LNCAP (cell line): Measurements from ENCODE around the gene ST8SIA2.

Experiments
- CTCF ChIP-seq: fragments of 450-650 bp; IDR thresholded peaks from 2 replicates; pipeline ENCODE4 v1.5.1; 2017; ENCODE audit warnings: mild to moderate bottlenecking

Gene ST8SIA2

GRCh38 chr15:92410537-92410936 is 16.9 kb downstream of the ST8SIA2 start:
- no peak for TF ChIP-seq CTCF

GRCh38 chr15:92411256-92411655 is 17.6 kb downstream of the ST8SIA2 start:
- TF ChIP-seq CTCF = no peak

- TF ChIP-seq CTCF = no peak
Measured at GRCh38 chr15:92413510-92413909, 19.8 kb downstream of the ST8SIA2 start.

GRCh38 chr15:92415639-92416297 is 22.1 kb downstream of the ST8SIA2 start:
- TF ChIP-seq CTCF = no peak

GRCh38 chr15:92416557-92416956 is 22.9 kb downstream of the ST8SIA2 start:
- no peak for TF ChIP-seq CTCF

DNA sequence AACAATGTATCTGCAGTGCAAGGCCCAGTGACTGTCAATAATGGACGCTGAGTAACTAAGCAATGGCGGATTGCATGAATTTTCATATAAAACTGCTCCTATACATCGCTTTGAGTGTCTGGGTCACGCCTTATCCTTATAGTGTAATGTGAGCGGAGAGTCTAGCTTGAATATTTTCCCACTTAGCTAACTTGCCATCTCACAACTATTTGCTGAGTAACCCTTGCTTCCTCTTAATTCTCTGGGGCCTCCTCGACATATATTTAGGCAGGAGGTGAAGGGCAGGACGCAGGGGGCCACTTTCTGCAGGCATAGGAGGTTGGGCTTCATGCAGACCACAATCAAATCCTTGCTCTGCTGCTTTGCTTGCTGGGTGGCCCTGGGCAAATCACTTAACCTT is 24.0 kb downstream of the ST8SIA2 start:
- no peak for TF ChIP-seq CTCF

DNA sequence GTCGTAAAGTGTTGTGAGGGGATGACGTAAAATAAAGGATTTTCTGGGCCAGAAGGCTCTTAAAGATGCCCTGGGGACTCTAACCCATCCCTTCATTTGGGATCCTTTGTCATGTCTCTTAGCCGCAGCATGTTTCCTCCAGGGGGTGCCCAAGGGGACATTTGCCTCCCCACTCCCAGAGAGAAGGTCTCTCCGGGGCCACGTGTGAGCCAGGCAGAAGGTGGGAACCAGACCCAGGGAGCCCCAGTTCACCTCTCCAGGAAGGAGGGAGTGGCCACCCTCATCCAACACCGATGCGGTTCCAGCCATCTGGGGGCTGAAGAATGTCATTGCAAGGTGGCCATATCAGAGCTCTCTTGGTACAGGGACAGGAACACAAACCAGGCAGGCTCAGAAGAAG is 25.2 kb downstream of the ST8SIA2 start:
- no peak for TF ChIP-seq CTCF

DNA sequence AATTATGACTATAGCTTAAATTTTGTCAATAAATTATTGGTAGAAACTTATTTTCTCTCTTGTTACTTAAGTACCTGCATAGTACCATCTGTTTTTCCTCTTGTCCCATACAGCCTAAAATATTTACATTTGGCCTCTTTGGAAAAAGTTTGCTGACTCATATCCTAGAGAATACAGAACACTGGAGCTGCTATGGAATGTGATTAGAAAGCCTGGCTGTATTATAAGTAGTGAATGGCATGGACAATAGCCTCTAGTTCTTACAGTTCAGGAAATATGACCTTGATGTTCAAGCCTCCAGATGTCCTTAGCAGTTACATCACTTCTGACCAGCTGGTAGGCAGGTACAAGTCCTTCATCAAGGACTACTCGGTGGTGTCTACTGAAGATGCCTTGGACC is 28.3 kb downstream of the ST8SIA2 start:
- no peak for TF ChIP-seq CTCF
